ENCODE results near the gene FAT2.
"Not testable (repeated sequence)": the region's sequence is repeated elsewhere in the genome, so short reads cannot be mapped to it uniquely, and the experiment has no call there.

The FAT2 gene

DNA sequence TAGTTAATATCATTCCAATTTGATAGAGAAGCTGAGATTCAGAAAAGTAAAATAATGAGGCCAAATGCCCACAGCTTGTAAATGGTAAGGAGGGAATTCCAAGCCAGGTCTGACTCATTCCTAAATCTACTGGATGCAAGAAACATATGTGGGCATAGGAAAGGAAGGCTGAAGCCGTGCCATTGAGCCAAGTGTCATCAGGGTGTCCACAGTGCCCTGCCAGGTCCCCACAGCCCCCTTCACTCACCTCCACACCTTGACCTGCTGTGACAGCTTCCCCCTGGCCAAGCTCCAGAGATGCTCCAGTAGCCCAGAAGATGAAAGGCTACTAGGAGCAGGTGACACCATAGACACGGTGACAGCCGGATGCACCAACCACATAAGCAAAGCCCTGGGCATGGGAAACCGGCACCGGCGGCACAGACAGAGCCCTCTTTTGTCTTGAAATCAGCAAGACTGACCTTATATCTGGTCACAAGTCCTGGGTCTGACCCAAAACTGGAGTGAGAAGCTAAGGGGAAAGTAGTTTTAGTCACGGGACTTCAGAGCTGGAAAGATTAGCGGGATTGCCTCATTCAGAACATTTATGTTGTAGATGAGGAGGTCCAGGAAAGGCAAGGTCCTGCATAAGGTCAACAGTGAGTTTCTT lies 20.1 kb upstream of the FAT2 start:
- DNase-seq (ENCODE audit: low spot score), result no peak

- DNase-seq (ENCODE audit: low spot score), result no peak
Measured at GRCh38 chr5:151608522-151608921, 17.4 kb upstream of the FAT2 start.

GRCh38 chr5:151607304-151607703 lies 16.2 kb upstream of the FAT2 start:
- no peak for DNase-seq (ENCODE audit: low spot score)

DNA sequence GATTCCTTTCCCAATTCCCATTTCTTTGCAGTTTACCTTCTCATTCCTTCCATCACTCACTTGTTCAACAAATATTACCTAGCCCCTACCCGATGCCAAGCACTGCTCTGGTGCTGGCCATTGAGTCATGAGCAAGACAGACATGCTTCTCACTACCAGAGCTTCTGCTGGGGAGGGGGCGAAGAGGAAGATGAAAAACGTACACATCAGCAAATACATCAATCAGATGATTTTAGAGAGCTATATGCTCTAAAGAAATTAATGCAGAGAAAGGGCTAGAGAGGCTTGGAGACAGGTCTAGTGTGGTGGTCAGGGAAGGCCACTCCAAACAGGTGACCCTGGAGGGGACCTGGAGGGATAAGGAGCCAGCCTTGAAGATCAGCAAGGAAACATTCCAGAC lies 14.4 kb upstream of the FAT2 start:
- no peak for DNase-seq (ENCODE audit: low spot score)

DNA sequence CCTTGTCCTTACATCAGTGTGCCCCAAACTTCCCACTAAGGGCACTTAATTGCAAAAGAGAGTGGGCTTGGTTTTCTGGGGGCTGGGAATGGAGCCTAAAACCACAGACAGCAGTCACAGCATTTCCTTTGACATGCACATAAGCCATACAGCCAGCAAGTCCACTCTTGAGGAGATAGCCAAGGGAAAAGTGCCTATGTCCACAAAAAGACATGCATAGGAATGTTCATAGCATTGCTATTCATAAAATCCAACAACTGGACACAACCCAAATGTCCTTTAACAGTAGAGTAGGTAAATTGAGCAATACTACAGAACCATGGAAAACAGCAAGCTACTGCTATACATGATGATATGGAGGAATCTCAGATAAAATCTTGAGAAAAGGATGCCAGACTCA lies 11.7 kb upstream of the FAT2 start:
- no peak for DNase-seq (ENCODE audit: low spot score)

DNA sequence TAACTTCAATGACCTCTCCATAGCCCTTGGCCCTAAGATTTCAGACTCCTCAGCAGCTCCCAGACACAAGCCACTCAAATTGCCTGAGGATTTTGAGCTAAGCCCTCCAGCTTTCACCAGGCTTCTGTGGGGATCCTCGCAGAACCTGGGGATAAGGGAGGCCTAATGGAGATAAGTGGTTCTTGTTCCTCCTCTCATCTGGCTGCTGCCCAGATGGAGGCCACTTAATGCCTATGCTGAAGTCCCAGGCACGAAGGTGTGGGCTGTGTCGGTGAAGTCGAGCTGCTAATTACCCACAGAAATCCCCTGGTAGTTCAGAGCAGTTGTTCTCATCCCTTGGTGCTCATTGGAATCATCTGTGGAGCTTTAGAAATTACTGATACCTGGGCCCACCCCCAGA lies 10.3 kb upstream of the FAT2 start:
- no peak for DNase-seq (ENCODE audit: low spot score)

DNA sequence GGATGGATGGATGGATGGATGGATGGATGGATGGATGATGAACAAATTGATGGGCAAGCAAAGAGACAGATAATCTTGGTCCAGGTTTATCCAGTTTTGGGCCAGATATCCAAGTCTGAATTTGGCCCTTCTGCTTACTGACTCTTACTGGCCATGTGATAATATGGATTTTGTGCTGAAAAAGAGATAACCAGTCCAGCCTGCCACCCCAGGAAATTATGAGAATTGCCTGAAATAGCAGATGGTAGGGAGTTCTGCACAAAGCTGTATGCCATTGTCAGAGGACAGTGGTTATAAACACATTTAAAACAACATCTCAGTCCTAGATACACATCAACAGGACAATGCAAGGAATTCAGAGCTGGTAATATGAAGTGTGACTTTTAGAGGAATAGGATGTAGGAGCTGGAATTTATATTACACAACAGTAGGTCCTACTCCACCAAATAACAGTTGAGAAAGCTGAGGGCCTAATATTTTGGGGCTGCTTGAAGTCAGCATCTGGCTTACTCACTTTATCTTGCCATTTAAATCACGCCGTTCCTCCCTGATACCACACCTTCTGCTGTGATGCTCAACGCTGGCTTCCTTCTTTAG lies 9.0 kb upstream of the FAT2 start:
- DNase-seq (ENCODE audit: low spot score), result no peak

DNA sequence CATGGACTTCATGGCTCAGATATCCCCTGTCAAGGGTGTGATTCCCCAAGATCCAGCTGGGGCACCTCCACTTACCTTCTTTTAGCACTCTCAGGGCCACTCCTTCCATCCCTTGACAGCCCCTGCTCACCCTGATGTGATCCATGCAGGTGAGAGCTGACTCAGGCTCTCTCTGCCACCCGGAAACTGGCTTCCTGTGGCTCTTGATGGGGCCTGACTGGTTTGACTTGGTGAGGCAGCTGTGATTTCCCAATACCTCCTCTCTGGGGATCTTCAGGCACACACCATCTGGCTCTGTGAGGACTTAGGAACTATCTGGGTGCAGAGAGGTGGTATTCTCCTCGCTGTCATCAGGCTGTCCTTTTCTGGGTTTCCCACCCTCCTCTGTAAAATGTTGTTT lies 7.9 kb upstream of the FAT2 start:
- peak; percentile 17 for DNase-seq (ENCODE audit: low spot score)

- DNase-seq (ENCODE audit: low spot score), result no peak
Measured at GRCh38 chr5:151598549-151598948, 7.4 kb upstream of the FAT2 start.

- no peak for DNase-seq (ENCODE audit: low spot score)
Measured at GRCh38 chr5:151597749-151598148, 6.6 kb upstream of the FAT2 start.

- peak; percentile 33 for DNase-seq (ENCODE audit: low spot score)
Measured at GRCh38 chr5:151596828-151597539, 5.9 kb upstream of the FAT2 start.

GRCh38 chr5:151595411-151595826 lies 4.3 kb upstream of the FAT2 start:
- DNase-seq (ENCODE audit: low spot score), result peak; percentile 31

GRCh38 chr5:151592855-151593408 lies 1.8 kb upstream of the FAT2 start:
- peak; percentile 80 for DNase-seq (ENCODE audit: low spot score)

- DNase-seq (ENCODE audit: low spot score), result peak; percentile 62
Measured at GRCh38 chr5:151589878-151590570, 1.1 kb downstream of the FAT2 start.

DNA sequence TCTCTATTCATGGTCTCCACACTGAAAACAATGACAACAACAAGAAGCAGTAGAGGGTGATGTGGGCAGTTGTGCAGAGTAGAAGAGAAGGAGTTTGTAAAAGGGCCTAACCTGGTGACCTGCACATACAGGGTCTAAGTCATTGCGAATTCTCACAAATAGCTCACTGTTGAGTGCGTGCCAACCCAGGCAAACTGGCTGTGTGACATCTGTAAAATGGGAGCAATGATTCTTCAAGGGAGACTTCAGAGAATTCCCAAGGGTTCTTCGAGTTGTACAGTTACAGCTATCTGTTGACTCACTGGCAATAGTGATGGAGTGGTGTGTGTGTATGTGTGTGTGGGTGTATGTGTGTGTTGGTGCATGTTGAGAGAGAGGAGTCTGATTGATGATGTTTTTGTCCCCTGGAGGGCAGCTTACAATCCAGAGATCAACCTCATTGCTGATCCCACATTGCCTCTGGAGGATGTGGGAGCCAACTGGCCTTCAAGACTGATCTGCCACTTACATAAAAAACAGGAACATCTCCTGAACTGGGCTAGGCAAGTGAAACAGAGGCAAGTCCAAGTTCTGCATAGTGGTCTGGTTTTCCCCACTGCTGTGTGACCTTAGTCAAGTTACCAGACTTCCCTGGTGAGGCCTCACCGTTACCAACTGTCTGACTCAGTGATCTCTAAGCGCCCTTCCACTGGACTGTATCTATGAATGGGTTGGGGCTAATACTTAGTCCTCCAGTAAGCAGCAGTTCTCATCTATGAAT lies 3.2 kb downstream of the FAT2 start:
- DNase-seq (ENCODE audit: low spot score), result peak; percentile 43

- DNase-seq (ENCODE audit: low spot score), result no peak
Measured at GRCh38 chr5:151585970-151586369, 5.2 kb downstream of the FAT2 start.

DNA sequence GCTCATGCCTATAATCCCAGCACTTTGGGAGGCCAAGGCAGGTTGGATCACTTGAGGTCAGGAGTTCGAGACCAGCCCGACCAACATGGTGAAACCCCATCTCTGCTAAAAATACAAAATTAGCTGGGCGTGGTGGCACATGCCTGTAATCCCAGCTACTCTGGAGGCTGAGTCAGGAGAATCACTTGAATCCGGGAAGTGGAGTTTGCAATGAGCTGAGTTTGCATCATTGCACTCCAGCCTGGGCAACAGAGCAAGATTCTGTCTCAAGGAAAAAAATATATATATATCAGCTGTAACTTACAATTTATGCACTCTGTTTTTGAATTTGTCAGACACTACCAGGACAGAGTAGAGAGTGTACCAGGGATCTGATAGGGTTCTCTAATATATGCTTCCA lies 5.8 kb downstream of the FAT2 start:
- not testable (repeated sequence) for DNase-seq (ENCODE audit: low spot score)

DNA sequence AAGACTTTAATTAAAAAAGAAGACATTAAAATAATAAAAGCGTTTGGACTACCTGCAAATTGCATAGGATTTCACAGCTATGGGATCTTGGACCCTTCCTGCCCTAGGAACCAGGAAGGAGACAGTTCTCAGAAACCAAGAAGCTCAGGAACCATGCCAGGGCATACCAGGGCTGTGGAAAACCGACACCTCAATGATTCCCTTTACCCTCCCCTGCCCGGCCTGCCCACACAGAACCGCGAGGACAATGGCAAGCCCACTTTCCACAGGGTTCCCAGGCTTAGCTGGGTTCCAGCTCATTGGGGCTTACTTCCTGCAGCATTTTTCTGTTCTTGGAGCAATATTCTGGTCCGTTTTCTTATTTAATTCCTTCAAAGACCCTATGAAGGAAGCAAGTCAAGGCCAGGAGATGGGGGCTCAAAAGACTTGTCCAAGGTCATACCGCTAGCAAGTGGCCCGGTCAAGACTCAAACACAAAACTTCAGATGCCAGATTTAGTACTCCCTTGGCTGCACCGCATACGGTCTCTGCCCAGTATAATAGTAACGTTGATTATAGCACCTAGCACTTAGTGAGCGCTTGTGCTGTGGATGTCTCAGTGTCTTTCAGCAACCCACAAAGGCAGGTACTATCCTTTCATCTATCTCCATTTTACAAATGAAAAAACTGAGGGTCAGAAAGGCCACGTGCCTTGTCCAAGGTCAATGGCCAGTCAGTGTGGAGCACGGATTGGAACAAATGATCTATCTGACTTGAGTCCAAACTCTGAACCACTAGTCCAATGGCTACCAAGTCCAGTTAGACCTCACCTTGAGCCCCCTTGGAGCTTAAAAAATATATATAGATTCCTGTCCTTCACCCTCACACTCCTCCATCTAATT lies 6.8 kb downstream of the FAT2 start:
- DNase-seq (ENCODE audit: low spot score), result peak; percentile 55

- no peak for DNase-seq (ENCODE audit: low spot score)
Measured at GRCh38 chr5:151581812-151582583, 9.1 kb downstream of the FAT2 start.

- DNase-seq (ENCODE audit: low spot score), result no peak
Measured at GRCh38 chr5:151581347-151581746, 9.8 kb downstream of the FAT2 start.

All from kidney tubule cell (primary cell).